ENCODE results near the gene ECI2.

GRCh38 chr6:4101298-4101697 lies 34.1 kb downstream of the ECI2 start:
- TF ChIP-seq ZBTB21 (CRISPR knock-in tag; IDR thresholded peaks at IDR 0.05; ENCODE audit: borderline replicate concordance), result no peak
- TF ChIP-seq SMAD3 (CRISPR knock-in tag; IDR thresholded peaks at IDR 0.05; ENCODE audit: borderline replicate concordance), result no peak
- TF ChIP-seq CTCF (IDR thresholded peaks at IDR 0.05), result no peak
- TF ChIP-seq TCF7 (CRISPR knock-in tag; IDR thresholded peaks at IDR 0.05; ENCODE audit: low read depth), result no peak
